PC-9 (cell line): ENCODE measurements around the gene FGD4. TPM values are rescaled to one million over a fixed set of nuclear protein-coding genes. Genes with fewer than 3 reads are reported as not detected.

Experiments used
- BruUV-seq: library from RNA; stranded (reverse); fragments of 400-500 nt; replicated peaks from 2 replicates; lab custom pipeline; 2021; lab: Mats Ljungman, UMichigan
- CTCF ChIA-PET: fragments of 300-600 bp; sonication (Branson Sonifier 250); formaldehyde crosslinking; loops from one replicate; lab custom pipeline; 2022; ENCODE audit warnings: antibody characterized with exemption; lab: Charles Lee
- POLR2A ChIA-PET: fragments of 300-600 bp; sonication (Branson Sonifier 250); formaldehyde crosslinking; loops from one replicate; lab custom pipeline; 2022; ENCODE audit warnings: antibody characterized with exemption; ENCODE audit not compliant: unreplicated experiment; lab: Charles Lee
- DNase-seq, 2 experiments: peaks; one replicate each; pipeline versions ENCODE4 v3.0.0 to v3.0.0-alpha.2; 2015 to 2022; ENCODE audit warnings: mixed read lengths in 1 of 2
- H2AFZ ChIP-seq: fragments of 200-600 bp; sonication (generic); 2 replicates; pipeline ENCODE4 v1.8.1; 2017; ENCODE audit warnings: antibody characterized with exemption
- H3F3A ChIP-seq: fragments of 200-600 bp; sonication (generic); 2 replicates; pipeline ENCODE4 v1.8.1; 2017; ENCODE audit warnings: antibody characterized with exemption, mild to moderate bottlenecking, low read depth; ENCODE audit not compliant: insufficient read depth
- H3K27ac ChIP-seq: fragments of 200-600 bp; sonication (generic); 2 replicates; pipeline ENCODE4 v1.6.1; 2016; ENCODE audit warnings: mixed run types
- H3K27me3 ChIP-seq: fragments of 200-600 bp; sonication (generic); 2 replicates; pipeline ENCODE4 v1.6.1; 2016; ENCODE audit warnings: low read depth, mixed run types; ENCODE audit not compliant: insufficient read depth
- H3K36me3 ChIP-seq: fragments of 200-600 bp; sonication (generic); 2 replicates; pipeline ENCODE4 v1.6.1; 2016; ENCODE audit warnings: low read depth, mixed run types
- H3K4me1 ChIP-seq: fragments of 200-600 bp; sonication (generic); replicated peaks from 2 replicates; pipeline ENCODE4 v1.6.1; 2016; ENCODE audit warnings: mixed run types; ENCODE audit not compliant: insufficient read depth
- H3K4me2 ChIP-seq: fragments of 200-600 bp; sonication (generic); 2 replicates; pipeline ENCODE4 v1.6.1; 2017; ENCODE audit warnings: mixed run types
- H3K4me3 ChIP-seq: fragments of 200-600 bp; sonication (generic); 2 replicates; pipeline ENCODE4 v1.6.1; 2016; ENCODE audit warnings: mixed run types
- H3K79me2 ChIP-seq: fragments of 200-600 bp; sonication (generic); 2 replicates; pipeline ENCODE4 v1.6.1; 2017; ENCODE audit warnings: low read depth, mixed run types
- H3K9me2 ChIP-seq: fragments of 200-600 bp; sonication (generic); 2 replicates; pipeline ENCODE4 v1.8.1; 2017; ENCODE audit warnings: mild to moderate bottlenecking; ENCODE audit not compliant: insufficient read depth
- H3K9me3 ChIP-seq: fragments of 200-600 bp; sonication (generic); 2 replicates; pipeline ENCODE4 v1.8.1; 2016; ENCODE audit warnings: low read depth; ENCODE audit not compliant: insufficient read depth
- H4K20me1 ChIP-seq: fragments of 200-600 bp; sonication (generic); 2 replicates; pipeline ENCODE4 v1.8.1; 2017; ENCODE audit not compliant: insufficient read depth
- EZH2 ChIP-seq: fragments of 200-600 bp; sonication (generic); IDR thresholded peaks from 2 replicates; pipeline ENCODE4 v1.8.0; 2017; ENCODE audit warnings: antibody characterized with exemption, low read depth
- intact Hi-C: fragments of 100-400 bp; cut with micrococcal nuclease; formaldehyde crosslinking; loops from one replicate; pipeline ENCODE4 v1.10.0; 2022; ENCODE audit not compliant: unreplicated experiment
- total RNA-seq: library from RNA; stranded (reverse); gene quantifications from 2 replicates; pipeline ENCODE4 v1.2.3, GENCODE V29; 2021
- TF ChIP-seq, protein P1 (sequence below): fragments of 200-600 bp; sonication (generic); conservative IDR thresholded peaks from 2 replicates; pipeline ENCODE4 v1.6.1; 2017; ENCODE audit warnings: mixed run types, antibody characterized with exemption, mild to moderate bottlenecking, moderate library complexity

The FGD4 gene
- total RNA-seq, 1 experiment from 2014 or later = 28.3 TPM

DNA sequence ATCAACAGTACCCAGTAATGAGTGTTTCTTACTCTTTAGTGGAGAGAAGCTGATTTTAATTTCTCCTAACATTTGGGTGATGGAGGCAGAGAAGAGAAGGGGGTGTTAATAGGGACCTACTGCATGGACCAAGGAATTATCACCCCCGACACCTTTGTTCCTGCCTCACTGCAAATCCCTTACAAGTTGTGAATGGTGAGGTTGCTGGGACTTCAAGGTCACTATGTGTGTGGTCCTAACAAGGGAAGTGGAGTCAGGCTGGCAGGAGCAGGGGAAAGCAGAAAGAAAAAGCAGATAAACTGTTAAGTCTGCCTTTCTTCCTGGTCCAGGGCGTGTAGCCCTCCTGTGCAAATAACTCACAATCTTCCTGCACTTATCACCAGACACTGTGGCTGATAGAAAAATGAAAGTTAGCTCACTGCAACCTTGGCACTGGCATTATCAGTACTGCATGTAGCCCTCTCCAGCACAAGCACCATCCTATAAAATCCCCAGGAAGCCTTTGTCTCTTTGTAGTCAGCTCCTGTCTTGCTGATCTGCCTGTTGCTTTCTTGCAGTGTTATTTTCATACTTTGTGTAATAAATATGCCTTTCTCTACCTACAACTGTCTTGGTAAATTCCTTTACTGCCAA lies 167.4 kb downstream of the FGD4 start:
- H3K27ac ChIP-seq = peak overlapping the region; percentile 84; the same call in 1 of the 2 replicates
- intact Hi-C loops = no loop called here
- POLR2A ChIA-PET = no interaction called here

DNA sequence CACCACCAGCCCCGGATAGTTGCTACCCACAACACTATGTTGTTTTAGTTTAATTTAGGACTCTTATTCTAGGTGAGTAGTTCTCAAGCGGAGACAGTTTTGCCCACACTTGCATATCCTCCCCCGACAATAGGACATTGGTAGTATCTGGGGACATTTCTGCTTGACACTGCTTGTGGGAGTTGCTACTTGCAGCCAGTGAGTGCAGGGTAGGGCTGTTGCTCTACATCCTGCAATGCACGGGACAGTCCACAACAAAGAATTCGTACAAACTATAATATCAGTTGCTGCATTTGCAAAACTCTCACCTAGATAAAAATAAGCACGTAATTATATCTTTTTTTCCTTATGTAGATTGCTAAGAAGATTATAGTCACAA lies 167.9 kb downstream of the FGD4 start:
- peaks cover 33% of the 10 kb centered on the region for H3K4me1 ChIP-seq
- no peaks in the 10 kb centered on the region for H3K9me3 ChIP-seq
- H4K20me1 ChIP-seq = no peaks in the 10 kb centered on the region
- H3K9me2 ChIP-seq = no peaks in the 10 kb centered on the region
- ChIA-PET CTCF (no interaction called here), POLR2A (no interaction called here)
- H3K27me3 ChIP-seq = no peaks in the 10 kb centered on the region
- H2AFZ ChIP-seq = no peak overlapping the region
- intact Hi-C loops = no loop called here
- no peak for DNase-seq
- H3K79me2 ChIP-seq = no peaks in the 10 kb centered on the region
- H3K4me2 ChIP-seq = peak overlapping the region; percentile 23
- peak overlapping the region; percentile 84 for H3K27ac ChIP-seq
- TF ChIP-seq EZH2 = no peak
- TF ChIP-seq, protein P1, sequence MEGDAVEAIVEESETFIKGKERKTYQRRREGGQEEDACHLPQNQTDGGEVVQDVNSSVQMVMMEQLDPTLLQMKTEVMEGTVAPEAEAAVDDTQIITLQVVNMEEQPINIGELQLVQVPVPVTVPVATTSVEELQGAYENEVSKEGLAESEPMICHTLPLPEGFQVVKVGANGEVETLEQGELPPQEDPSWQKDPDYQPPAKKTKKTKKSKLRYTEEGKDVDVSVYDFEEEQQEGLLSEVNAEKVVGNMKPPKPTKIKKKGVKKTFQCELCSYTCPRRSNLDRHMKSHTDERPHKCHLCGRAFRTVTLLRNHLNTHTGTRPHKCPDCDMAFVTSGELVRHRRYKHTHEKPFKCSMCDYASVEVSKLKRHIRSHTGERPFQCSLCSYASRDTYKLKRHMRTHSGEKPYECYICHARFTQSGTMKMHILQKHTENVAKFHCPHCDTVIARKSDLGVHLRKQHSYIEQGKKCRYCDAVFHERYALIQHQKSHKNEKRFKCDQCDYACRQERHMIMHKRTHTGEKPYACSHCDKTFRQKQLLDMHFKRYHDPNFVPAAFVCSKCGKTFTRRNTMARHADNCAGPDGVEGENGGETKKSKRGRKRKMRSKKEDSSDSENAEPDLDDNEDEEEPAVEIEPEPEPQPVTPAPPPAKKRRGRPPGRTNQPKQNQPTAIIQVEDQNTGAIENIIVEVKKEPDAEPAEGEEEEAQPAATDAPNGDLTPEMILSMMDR = no peak
- peaks cover 20% of the 10 kb centered on the region for H3F3A ChIP-seq
- H3K4me3 ChIP-seq = no peak overlapping the region
- H3K36me3 ChIP-seq = no peaks in the 10 kb centered on the region
- no TSS peak for BruUV-seq

More for the DNA sequence above, 167.4 kb downstream of the FGD4 start:
- Histone ChIP-seq H3K4me2 (peak overlapping the region; percentile 23), H3K4me3 (no peak overlapping the region), H3K79me2 (no peaks in the 10 kb centered on the region), H3K36me3 (no peaks in the 10 kb centered on the region), H3K9me2 (no peaks in the 10 kb centered on the region), H4K20me1 (no peaks in the 10 kb centered on the region), H2AFZ (no peak overlapping the region), H3K27me3 (no peaks in the 10 kb centered on the region), H3K9me3 (no peaks in the 10 kb centered on the region), H3F3A (peaks cover 20% of the 10 kb centered on the region), H3K4me1 (peaks cover 33% of the 10 kb centered on the region)
- no peak for TF ChIP-seq EZH2
- TF ChIP-seq, protein P1 = no peak
- DNase-seq = peak; percentile 31 to 46
- CTCF ChIA-PET = no interaction called here
- BruUV-seq = no TSS peak

DNA sequence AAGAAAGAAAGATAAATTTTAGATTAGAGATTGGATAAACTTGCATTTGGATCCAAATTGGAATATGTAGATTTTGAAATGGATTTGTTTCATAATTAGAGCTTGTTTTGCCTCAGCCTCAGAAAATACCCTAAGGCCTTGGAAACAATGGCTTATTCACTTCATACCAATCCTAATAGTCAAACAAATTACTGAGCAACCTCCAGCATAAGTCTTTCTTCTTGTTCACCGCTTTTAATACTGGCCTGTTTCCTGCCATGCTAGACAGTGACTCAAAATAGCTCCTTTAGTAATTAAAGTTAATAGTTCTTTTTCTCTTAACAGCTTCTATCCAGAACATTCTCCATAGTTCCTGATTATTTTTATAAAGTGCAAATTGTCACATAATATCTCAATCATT lies 168.9 kb downstream of the FGD4 start:
- H3K27ac ChIP-seq = peak overlapping the region; percentile 84
- ChIA-PET CTCF (interaction anchor here (0.6 to 1.0 kb wide), 2 partner anchors 34 to 656 kb away, joined by 4 to 15 read pairs; no protein-coding TSS in a partner anchor), POLR2A (interaction anchor here (0.5 to 0.6 kb wide), 5 partner anchors 112 to 1489 kb away, joined by 3 to 5 read pairs (median 3); no protein-coding TSS in a partner anchor)
- H3K9me3 ChIP-seq = no peaks in the 10 kb centered on the region
- no peak overlapping the region for H3K4me3 ChIP-seq
- H3K4me2 ChIP-seq = peak overlapping the region; percentile 48
- no peaks in the 10 kb centered on the region for H3K9me2 ChIP-seq
- H3K36me3 ChIP-seq = no peaks in the 10 kb centered on the region
- H3F3A ChIP-seq = peaks cover 20% of the 10 kb centered on the region
- TF ChIP-seq, protein P1 = no peak
- TF ChIP-seq EZH2 = no peak
- no peaks in the 10 kb centered on the region for H4K20me1 ChIP-seq
- H3K27me3 ChIP-seq = no peaks in the 10 kb centered on the region
- no peaks in the 10 kb centered on the region for H3K79me2 ChIP-seq
- intact Hi-C loops = no loop called here
- peak; percentile 25 to 89 for DNase-seq
- no TSS peak for BruUV-seq
- no peak overlapping the region for H2AFZ ChIP-seq
- peaks cover 33% of the 10 kb centered on the region for H3K4me1 ChIP-seq
